Measurements from ENCODE around the gene HS3ST5.
"Not testable (repeated sequence)": the region's sequence is repeated elsewhere in the genome, so short reads cannot be mapped to it uniquely, and the experiment has no call there.

The HS3ST5 gene

GRCh38 chr6:114090626-114091025 is 252.2 kb downstream of the HS3ST5 start:
- H3K4me1 Mint-ChIP-seq, result no peaks in the 10 kb centered on the region
- no peaks in the 10 kb centered on the region for H3K36me3 Mint-ChIP-seq
- H3K27ac Mint-ChIP-seq, result no peak overlapping the region
- H3K4me3 Mint-ChIP-seq, result no peak overlapping the region
- no peak for ATAC-seq
- no peak for DNase-seq (ENCODE audit: low spot score in 2 of 2)
- H3K9me3 Mint-ChIP-seq, result no peaks in the 10 kb centered on the region

- no peak for DNase-seq (ENCODE audit: low spot score in 2 of 2)
- Mint-ChIP-seq H3K4me1 (no peaks in the 10 kb centered on the region), H3K27ac (no peak overlapping the region), H3K4me3 (no peak overlapping the region), H3K36me3 (no peaks in the 10 kb centered on the region), H3K9me3 (no peaks in the 10 kb centered on the region)
- no peak for ATAC-seq
These were observed 255.3 kb downstream of the HS3ST5 start for GRCh38 chr6:114087496-114087895.

DNA sequence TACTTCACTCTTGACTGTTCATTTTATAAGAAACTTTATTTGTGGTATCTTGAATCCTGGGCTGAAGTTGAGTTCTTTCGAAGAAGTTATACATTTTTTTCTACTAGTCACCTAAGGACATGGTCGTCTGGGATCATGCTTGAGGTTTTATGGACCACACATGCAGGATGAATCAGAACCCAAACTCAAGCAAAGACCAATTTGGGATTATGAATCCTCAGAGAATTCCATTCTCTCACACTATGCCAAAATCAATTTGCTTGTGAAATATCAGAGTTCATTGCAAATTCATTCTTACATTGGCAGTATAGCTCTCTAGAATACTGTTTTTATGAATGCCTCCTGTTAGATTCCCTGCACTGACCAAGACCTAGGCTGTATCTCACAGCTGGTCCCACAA is 257.6 kb downstream of the HS3ST5 start:
- no peak for DNase-seq (ENCODE audit: low spot score in 2 of 2)
- Mint-ChIP-seq H3K9me3 (no peaks in the 10 kb centered on the region), H3K4me1 (no peaks in the 10 kb centered on the region), H3K27ac (no peak overlapping the region), H3K4me3 (no peak overlapping the region), H3K36me3 (no peaks in the 10 kb centered on the region)
- ATAC-seq, result no peak

DNA sequence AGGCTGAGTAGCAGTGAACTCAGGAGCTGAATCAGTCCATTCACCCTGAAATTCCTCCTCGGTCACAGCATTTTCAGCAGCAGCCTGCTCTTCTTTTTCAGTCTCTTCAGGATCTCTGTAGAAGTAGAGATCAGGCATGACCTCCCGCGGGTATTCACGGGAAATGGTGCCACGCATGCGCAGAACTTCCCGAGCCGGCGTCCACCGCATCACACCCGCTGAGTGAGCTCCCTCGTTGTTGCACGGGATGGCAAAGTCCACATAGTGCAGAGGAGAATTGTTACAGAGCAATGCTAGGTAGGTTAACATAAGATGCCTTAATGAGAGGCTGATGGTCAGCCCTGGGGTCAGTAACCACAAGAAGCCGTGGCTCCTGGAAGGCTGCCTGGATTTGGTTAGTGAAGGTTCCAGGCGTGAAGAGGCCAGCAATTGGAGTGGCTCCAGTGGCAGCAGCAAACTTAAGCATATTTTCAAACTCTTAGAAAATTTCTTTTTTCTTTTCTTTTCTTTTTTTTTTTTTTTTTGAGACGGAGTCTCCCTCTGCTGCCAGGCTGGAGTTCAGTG is 258.4 kb downstream of the HS3ST5 start:
- Mint-ChIP-seq H3K36me3 (no peaks in the 10 kb centered on the region), H3K4me3 (no peak overlapping the region), H3K9me3 (no peaks in the 10 kb centered on the region), H3K27ac (no peak overlapping the region), H3K4me1 (no peaks in the 10 kb centered on the region)
- ATAC-seq, result no peak
- no peak for DNase-seq (ENCODE audit: low spot score in 2 of 2)

DNA sequence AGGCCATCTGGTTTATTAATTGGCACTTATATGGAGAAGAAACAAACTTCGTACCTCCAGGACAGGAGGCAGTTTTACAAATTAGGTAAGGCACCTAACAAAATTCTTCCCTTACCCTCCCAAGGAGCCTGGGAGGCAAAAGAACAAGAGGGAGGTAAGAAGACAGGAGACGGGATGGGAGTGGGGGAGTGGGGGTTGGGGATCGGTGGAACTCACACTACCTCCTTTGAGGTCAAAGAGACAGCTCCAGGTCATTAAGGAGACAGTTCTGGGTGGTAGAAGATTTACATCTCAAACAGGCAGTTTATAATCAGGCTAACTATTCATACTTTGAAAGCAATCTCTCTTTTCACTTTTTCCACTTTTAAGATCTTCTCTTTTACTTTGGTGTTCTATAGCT is 259.6 kb downstream of the HS3ST5 start:
- Mint-ChIP-seq H3K27ac (no peak overlapping the region), H3K36me3 (no peaks in the 10 kb centered on the region), H3K4me1 (no peaks in the 10 kb centered on the region), H3K4me3 (no peak overlapping the region), H3K9me3 (no peaks in the 10 kb centered on the region)
- DNase-seq (ENCODE audit: low spot score in 2 of 2) (no peak), ATAC-seq (no peak)

DNA sequence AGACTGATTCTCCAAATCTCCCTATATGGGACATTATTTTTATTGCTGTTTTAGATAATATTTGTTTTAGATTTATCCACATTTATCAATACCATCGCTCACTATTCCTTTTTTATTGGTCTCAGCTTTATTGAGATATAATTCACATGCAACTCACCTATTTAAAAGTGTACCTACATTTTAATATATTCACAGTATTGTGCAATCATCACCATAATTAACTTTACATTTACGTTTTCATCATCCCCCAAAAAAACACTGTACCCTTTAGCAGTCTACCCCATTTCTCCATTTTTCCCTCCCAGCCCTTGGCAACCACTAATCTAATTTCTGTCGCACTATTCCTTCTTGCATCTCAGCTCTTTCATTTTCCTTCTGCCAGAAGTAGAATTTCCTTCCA is 261.1 kb downstream of the HS3ST5 start:
- no peaks in the 10 kb centered on the region for H3K9me3 Mint-ChIP-seq

GRCh38 chr6:114080891-114081510 is 261.8 kb downstream of the HS3ST5 start:
- Mint-ChIP-seq H3K36me3 (no peaks in the 10 kb centered on the region), H3K4me1 (no peaks in the 10 kb centered on the region), H3K27ac (no peak overlapping the region), H3K9me3 (no peaks in the 10 kb centered on the region), H3K4me3 (no peak overlapping the region)
- ATAC-seq (no peak), DNase-seq (ENCODE audit: low spot score in 2 of 2) (no peak)

More for the DNA sequence above, 261.1 kb downstream of the HS3ST5 start:
- DNase-seq (ENCODE audit: low spot score in 2 of 2), result no peak
- no peak for ATAC-seq
- Mint-ChIP-seq H3K36me3 (no peaks in the 10 kb centered on the region), H3K27ac (no peak overlapping the region), H3K4me3 (no peak overlapping the region), H3K4me1 (no peaks in the 10 kb centered on the region)

- not testable (repeated sequence) for ATAC-seq; H3K9me3 Mint-ChIP-seq; H3K27ac Mint-ChIP-seq; H3K36me3 Mint-ChIP-seq; H3K4me1 Mint-ChIP-seq; DNase-seq (ENCODE audit: low spot score in 2 of 2); H3K4me3 Mint-ChIP-seq
These were observed 262.4 kb downstream of the HS3ST5 start for GRCh38 chr6:114080410-114080809.

GRCh38 chr6:114075777-114076176 is 267.0 kb downstream of the HS3ST5 start:
- Mint-ChIP-seq H3K27ac (no peak overlapping the region), H3K9me3 (no peaks in the 10 kb centered on the region), H3K4me1 (no peaks in the 10 kb centered on the region), H3K4me3 (no peak overlapping the region), H3K36me3 (no peaks in the 10 kb centered on the region)
- peak; percentile 13 for ATAC-seq
- no peak for DNase-seq (ENCODE audit: low spot score in 2 of 2)

- DNase-seq (ENCODE audit: low spot score in 2 of 2) (no peak), ATAC-seq (peak; percentile 59)
- Mint-ChIP-seq H3K36me3 (no peaks in the 10 kb centered on the region), H3K9me3 (no peaks in the 10 kb centered on the region), H3K4me1 (no peaks in the 10 kb centered on the region), H3K4me3 (no peak overlapping the region), H3K27ac (no peak overlapping the region)
These were observed 267.5 kb downstream of the HS3ST5 start for GRCh38 chr6:114075300-114075699.

GRCh38 chr6:114068771-114069170 is 274.1 kb downstream of the HS3ST5 start:
- no peaks in the 10 kb centered on the region for H3K36me3 Mint-ChIP-seq
- H3K4me1 Mint-ChIP-seq, result no peaks in the 10 kb centered on the region
- no peak overlapping the region for H3K27ac Mint-ChIP-seq
- DNase-seq (ENCODE audit: low spot score in 2 of 2), result no peak
- ATAC-seq, result no peak
- H3K4me3 Mint-ChIP-seq, result no peak overlapping the region
- H3K9me3 Mint-ChIP-seq, result no peaks in the 10 kb centered on the region

- Mint-ChIP-seq H3K9me3 (no peaks in the 10 kb centered on the region), H3K27ac (no peak overlapping the region), H3K36me3 (no peaks in the 10 kb centered on the region), H3K4me3 (no peak overlapping the region), H3K4me1 (no peaks in the 10 kb centered on the region)
- no peak for DNase-seq (ENCODE audit: low spot score in 2 of 2)
- no peak for ATAC-seq
These were observed 274.7 kb downstream of the HS3ST5 start for GRCh38 chr6:114068116-114068515.

DNA sequence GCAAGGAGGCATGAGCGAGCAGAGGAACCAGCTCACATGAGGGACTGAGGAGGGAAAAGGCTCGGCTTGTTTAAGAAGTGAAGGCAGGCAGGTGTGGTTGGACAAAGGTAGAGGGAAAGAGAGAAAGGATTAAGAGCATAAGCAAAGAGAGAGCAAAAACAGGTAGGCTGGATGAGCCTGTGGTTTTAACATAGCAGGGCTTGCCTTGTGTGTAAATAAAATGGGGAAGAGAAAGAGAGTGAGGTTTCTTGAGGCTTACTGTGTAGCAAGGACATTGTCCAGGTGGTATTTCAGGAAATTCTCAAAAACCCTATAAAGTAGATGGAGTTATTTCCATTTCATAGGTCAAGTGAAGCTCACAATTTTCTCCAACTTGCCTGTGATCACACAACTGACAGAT is 278.0 kb downstream of the HS3ST5 start:
- no peaks in the 10 kb centered on the region for H3K4me1 Mint-ChIP-seq
- no peak for DNase-seq (ENCODE audit: low spot score in 2 of 2)
- H3K27ac Mint-ChIP-seq, result no peak overlapping the region
- H3K9me3 Mint-ChIP-seq, result no peaks in the 10 kb centered on the region
- no peak overlapping the region for H3K4me3 Mint-ChIP-seq
- H3K36me3 Mint-ChIP-seq, result no peaks in the 10 kb centered on the region
- ATAC-seq, result no peak

- Mint-ChIP-seq H3K36me3 (no peaks in the 10 kb centered on the region), H3K27ac (no peak overlapping the region), H3K4me1 (no peaks in the 10 kb centered on the region), H3K4me3 (no peak overlapping the region), H3K9me3 (no peaks in the 10 kb centered on the region)
- ATAC-seq, result no peak
- DNase-seq (ENCODE audit: low spot score in 2 of 2), result no peak
These were observed 278.9 kb downstream of the HS3ST5 start for GRCh38 chr6:114063956-114064355.

GRCh38 chr6:114062199-114062598 is 280.6 kb downstream of the HS3ST5 start:
- no peak overlapping the region for H3K4me3 Mint-ChIP-seq
- H3K27ac Mint-ChIP-seq, result no peak overlapping the region
- DNase-seq (ENCODE audit: low spot score in 2 of 2), result no peak
- no peaks in the 10 kb centered on the region for H3K9me3 Mint-ChIP-seq
- no peaks in the 10 kb centered on the region for H3K36me3 Mint-ChIP-seq
- no peaks in the 10 kb centered on the region for H3K4me1 Mint-ChIP-seq
- no peak for ATAC-seq

- ATAC-seq, result no peak
- no peaks in the 10 kb centered on the region for H3K4me1 Mint-ChIP-seq
- no peak overlapping the region for H3K27ac Mint-ChIP-seq
- no peak for DNase-seq (ENCODE audit: low spot score in 2 of 2)
- no peak overlapping the region for H3K4me3 Mint-ChIP-seq
- H3K9me3 Mint-ChIP-seq, result no peaks in the 10 kb centered on the region
- no peaks in the 10 kb centered on the region for H3K36me3 Mint-ChIP-seq
These were observed 281.1 kb downstream of the HS3ST5 start for GRCh38 chr6:114061741-114062140.

GRCh38 chr6:114061116-114061515 is 281.7 kb downstream of the HS3ST5 start:
- ATAC-seq, result no peak
- H3K4me1 Mint-ChIP-seq, result no peaks in the 10 kb centered on the region
- no peak for DNase-seq (ENCODE audit: low spot score in 2 of 2)
- no peak overlapping the region for H3K27ac Mint-ChIP-seq
- no peak overlapping the region for H3K4me3 Mint-ChIP-seq
- no peaks in the 10 kb centered on the region for H3K36me3 Mint-ChIP-seq
- H3K9me3 Mint-ChIP-seq, result no peaks in the 10 kb centered on the region

Data from stimulated activated effector memory CD8-positive, alpha-beta T cell treated with anti-CD3 and anti-CD28 coated beads, Interleukin-12 subunit alpha, Interleukin-12 subunit beta, amount 100 ng/mL, for 72 hours (primary cell).